Endodermal cell (in vitro differentiated cells): ENCODE data around the gene DNMT3A. TPM values are rescaled to one million over a fixed set of nuclear protein-coding genes. Genes with fewer than 3 reads are reported as not detected.

Experiments used
- DNase-seq: peaks from one replicate; pipeline ENCODE4 v3.0.0-alpha.2; 2017
- H3K27ac ChIP-seq: 2 replicates; pipeline ENCODE4 v1.5.1; 2013; ENCODE audit warnings: mild to moderate bottlenecking, low read depth, low read length, moderate library complexity
- H3K27me3 ChIP-seq: 2 replicates; pipeline ENCODE4 v1.6.1; 2013; ENCODE audit warnings: mild to moderate bottlenecking, low read length, moderate library complexity; ENCODE audit not compliant: insufficient read depth, control insufficient read depth, poor library complexity, severe bottlenecking
- H3K36me3 ChIP-seq: 2 replicates; pipeline ENCODE4 v1.7.0; 2013; ENCODE audit warnings: mild to moderate bottlenecking, low read length, moderate library complexity; ENCODE audit not compliant: control insufficient read depth, insufficient read depth
- H3K4me1 ChIP-seq: one replicate; pipeline ENCODE4 v1.7.0; 2013; ENCODE audit warnings: low read length; ENCODE audit not compliant: control insufficient read depth, insufficient read depth
- H3K4me3 ChIP-seq: 2 replicates; pipeline ENCODE4 v1.5.1; 2013; ENCODE audit warnings: mild to moderate bottlenecking, low read length, moderate library complexity
- H3K9ac ChIP-seq: 2 replicates; pipeline ENCODE4 v1.6.1; 2013; ENCODE audit warnings: mild to moderate bottlenecking, low read length, moderate library complexity; ENCODE audit not compliant: poor library complexity, severe bottlenecking; ENCODE audit errors: extremely low read depth
- H3K9me3 ChIP-seq: 2 replicates; pipeline ENCODE4 v1.6.1; 2013; ENCODE audit warnings: mild to moderate bottlenecking, low read length, moderate library complexity; ENCODE audit not compliant: control insufficient read depth
- H3K27ac Mint-ChIP-seq: 2 replicates; pipeline ENCODE4 v1.8.0; 2020; ENCODE audit warnings: mixed read lengths
- H3K27me3 Mint-ChIP-seq: 2 replicates; pipeline ENCODE4 v1.8.0; 2021; ENCODE audit warnings: mild to moderate bottlenecking, mixed read lengths; ENCODE audit not compliant: insufficient read depth
- H3K36me3 Mint-ChIP-seq: 2 replicates; pipeline ENCODE4 v1.8.0; 2020; ENCODE audit warnings: low read depth, mixed read lengths
- H3K4me1 Mint-ChIP-seq: 2 replicates; pipeline ENCODE4 v1.8.0; 2020; ENCODE audit warnings: mixed read lengths
- H3K4me3 Mint-ChIP-seq: 2 replicates; pipeline ENCODE4 v1.8.0; 2020; ENCODE audit warnings: mild to moderate bottlenecking, moderate library complexity, mixed read lengths
- H3K9me3 Mint-ChIP-seq: 2 replicates; pipeline ENCODE4 v1.8.0; 2020; ENCODE audit warnings: mild to moderate bottlenecking, mixed read lengths
- CTCF ChIP-seq: fragments of 200-600 bp; sonication (generic); conservative IDR thresholded peaks from 2 replicates; pipeline ENCODE4 v1.5.0; 2021; ENCODE audit warnings: antibody characterized with exemption, mild to moderate bottlenecking
- WGBS, 2 experiments: methylation state at CpG; one replicate each; pipeline versions ENCODE4 v1.1.5 to v1.1.7; 2013; ENCODE audit warnings: missing lambda C conversion rate in 2 of 2, mixed read lengths in 1 of 2; ENCODE audit not compliant: insufficient coverage in 1 of 2, insufficient read length in 1 of 2; 5-methylcytosine and 5-hydroxymethylcytosine counted together
- total RNA-seq, 2 donors: library from RNA; stranded (reverse); fragmentation: NEBNext Ultra II Directional in 1 of 2; extraction: Animal tissue kit (Norgen Biotek cat#: 25700) in 1 of 2; gene quantifications; 2 replicates in 1 of 2; 3 replicates in 1 of 2; pipeline ENCODE4 v1.2.1, GENCODE V29; 2021

Gene DNMT3A
- total RNA-seq, 2 donors from 2014 or later, result 124 to 139 TPM

DNA sequence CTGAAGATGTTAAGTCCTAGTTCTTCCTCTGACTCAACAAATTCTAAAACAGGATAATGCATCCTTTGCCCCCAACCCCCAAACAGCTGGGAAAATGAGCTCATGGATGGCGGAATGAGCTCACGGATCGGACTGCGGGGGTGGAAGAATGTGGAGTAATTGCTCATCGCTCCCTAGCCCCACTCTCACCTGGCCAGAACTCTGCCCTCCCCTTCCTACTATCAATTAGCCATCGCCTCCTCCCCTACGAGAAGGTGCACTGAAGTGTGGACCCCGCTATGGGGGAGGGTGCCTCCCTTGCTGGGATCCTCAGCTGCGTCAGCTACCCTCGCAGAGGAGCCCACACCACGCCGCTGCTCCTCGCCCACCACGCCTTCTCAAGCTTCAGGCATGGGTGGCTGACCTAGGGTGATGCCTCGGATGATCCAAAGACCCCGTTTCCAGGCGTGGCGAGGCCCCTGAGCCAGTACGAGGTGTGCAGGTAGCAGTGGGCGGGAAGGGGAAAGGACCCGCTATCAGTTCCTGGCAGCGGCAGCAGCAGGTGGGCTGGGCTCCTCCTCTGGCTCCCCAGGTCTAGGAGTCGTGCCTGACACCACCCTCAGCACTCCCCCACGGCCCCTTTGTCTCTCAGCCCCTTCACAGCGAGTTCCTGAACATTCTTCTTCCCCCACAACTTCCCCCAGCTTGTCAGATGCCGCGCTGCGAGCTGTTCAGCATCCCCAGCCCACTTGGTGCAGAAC lies 91.2 kb downstream of the DNMT3A start:
- peak overlapping the region; percentile 31 for H3K27ac Mint-ChIP-seq
- H3K27me3 Mint-ChIP-seq, result no peaks in the 10 kb centered on the region
- H3K4me1 Mint-ChIP-seq, result peaks cover 44% of the 10 kb centered on the region
- peak; percentile 72 for DNase-seq
- no peaks in the 10 kb centered on the region for H3K9me3 Mint-ChIP-seq
- Histone ChIP-seq H3K4me1 (peaks cover 14% of the 10 kb centered on the region), H3K4me3 (peak overlapping the region; percentile 85), H3K36me3 (peaks cover 35% of the 10 kb centered on the region), H3K9ac (peak overlapping the region; percentile 59), H3K9me3 (no peaks in the 10 kb centered on the region), H3K27me3 (no peaks in the 10 kb centered on the region), H3K27ac (no peak overlapping the region)
- H3K4me3 Mint-ChIP-seq, result peak overlapping the region; percentile 87
- no peak for TF ChIP-seq CTCF
- WGBS, 2 experiments, result 12% methylated on average over 28 of the region's 28 CpGs; no CpG with 5 or more reads in 1 of the 2 experiments
- H3K36me3 Mint-ChIP-seq, result peaks cover 43% of the 10 kb centered on the region

- H3K27me3 ChIP-seq, result no peaks in the 10 kb centered on the region
- H3K9me3 ChIP-seq, result no peaks in the 10 kb centered on the region
- Mint-ChIP-seq H3K4me1 (peaks cover 37% of the 10 kb centered on the region), H3K4me3 (peak overlapping the region; percentile 87), H3K27me3 (no peaks in the 10 kb centered on the region), H3K36me3 (peaks cover 50% of the 10 kb centered on the region), H3K9me3 (no peaks in the 10 kb centered on the region), H3K27ac (peak overlapping the region; percentile 31)
- H3K4me1 ChIP-seq, result peaks cover 12% of the 10 kb centered on the region
- H3K4me3 ChIP-seq, result peak overlapping the region; percentile 85
- no peak for TF ChIP-seq CTCF
- WGBS, 2 experiments, result 83 to 85% methylated on average over 4 of the region's 4 CpGs
- H3K9ac ChIP-seq, result peak overlapping the region; percentile 12
- H3K27ac ChIP-seq, result no peak overlapping the region
- peaks cover 42% of the 10 kb centered on the region for H3K36me3 ChIP-seq
- no peak for DNase-seq
These were observed 91.9 kb downstream of the DNMT3A start for GRCh38 chr2:25249785-25250184.

- WGBS, 2 experiments, result 94 to 97% methylated on average over 12 to 20 of the region's 20 CpGs
- Histone ChIP-seq H3K4me1 (peaks cover 8% of the 10 kb centered on the region), H3K36me3 (peaks cover 56% of the 10 kb centered on the region), H3K27ac (no peak overlapping the region), H3K9me3 (no peaks in the 10 kb centered on the region), H3K4me3 (no peak overlapping the region), H3K27me3 (no peaks in the 10 kb centered on the region), H3K9ac (no peak overlapping the region)
- no peaks in the 10 kb centered on the region for H3K27me3 Mint-ChIP-seq
- peaks cover 61% of the 10 kb centered on the region for H3K36me3 Mint-ChIP-seq
- H3K4me1 Mint-ChIP-seq, result peaks cover 23% of the 10 kb centered on the region
- DNase-seq, result no peak
- no peak overlapping the region for H3K27ac Mint-ChIP-seq
- TF ChIP-seq CTCF, result no peak
- no peaks in the 10 kb centered on the region for H3K9me3 Mint-ChIP-seq
- H3K4me3 Mint-ChIP-seq, result no peak overlapping the region
These were observed 93.8 kb downstream of the DNMT3A start for GRCh38 chr2:25247792-25248512.
